Measurements from ENCODE around the gene CDC25B.
"Not testable (repeated sequence)": the region's sequence is repeated elsewhere in the genome, so short reads cannot be mapped to it uniquely, and the experiment has no call there.

CDC25B gene

GRCh38 chr20:3786126-3786484 is 10.0 kb upstream of the CDC25B start:
- DNase-seq: peak; percentile 61 to 83 (median 80)

- peak; percentile 91 to 93 (median 92) for DNase-seq
Observed at GRCh38 chr20:3786665-3787323, 9.3 kb upstream of the CDC25B start, which contains the start of gene CENPB. TSS of gene CENPB (minus strand) at chr20:3786740. CDS start at chr20:3786483, 257 bp downstream.

GRCh38 chr20:3787324-3788014 is 8.6 kb upstream of the CDC25B start:
- DNase-seq: peak in 2 of 3 experiments; percentile 39 to 42

GRCh38 chr20:3788685-3789155 is 7.4 kb upstream of the CDC25B start:
- no peak for DNase-seq

- DNase-seq: not testable (repeated sequence)
Observed at GRCh38 chr20:3789201-3789600, 6.9 kb upstream of the CDC25B start.

GRCh38 chr20:3794168-3794567 is 1.9 kb upstream of the CDC25B start:
- DNase-seq: not testable (repeated sequence)

GRCh38 chr20:3794701-3795420 is 1.2 kb upstream of the CDC25B start:
- no peak for DNase-seq

- peak in 1 of 3 experiments; percentile 80 for DNase-seq
Observed at GRCh38 chr20:3796477-3797225, 541 bp downstream of the CDC25B start.

- no peak for DNase-seq
Observed at GRCh38 chr20:3797226-3797545, 1.1 kb downstream of the CDC25B start.

- DNase-seq: peak in 1 of 3 experiments; percentile 74
Observed at GRCh38 chr20:3797592-3798372, 1.7 kb downstream of the CDC25B start.

- DNase-seq: no peak
Observed at GRCh38 chr20:3798373-3798768, 2.3 kb downstream of the CDC25B start.

- no peak for DNase-seq
Observed at GRCh38 chr20:3798908-3799248, 2.8 kb downstream of the CDC25B start.

GRCh38 chr20:3800256-3800877 is 4.3 kb downstream of the CDC25B start:
- peak in 1 of 3 experiments; percentile 47 for DNase-seq

GRCh38 chr20:3800878-3801260 is 4.8 kb downstream of the CDC25B start:
- no peak for DNase-seq

- DNase-seq: no peak
Observed at GRCh38 chr20:3801299-3801698, 5.2 kb downstream of the CDC25B start.

GRCh38 chr20:3801846-3802245 is 5.7 kb downstream of the CDC25B start:
- peak in 1 of 3 experiments; percentile 13 for DNase-seq

GRCh38 chr20:3802524-3803239 is 6.6 kb downstream of the CDC25B start:
- no peak for DNase-seq

GRCh38 chr20:3803289-3803688 is 7.2 kb downstream of the CDC25B start:
- DNase-seq: no peak

- DNase-seq: no peak
Observed at GRCh38 chr20:3803854-3804253, 7.7 kb downstream of the CDC25B start.

- DNase-seq: no peak
Observed at GRCh38 chr20:3804254-3804751, 8.2 kb downstream of the CDC25B start.

- DNase-seq: no peak
Observed at GRCh38 chr20:3804781-3805180, 8.7 kb downstream of the CDC25B start.

Data from NCI-H1417 (cell line).